HG02981 (cell line): ENCODE measurements around the gene ATP13A3.

ENCODE experiments used
- ATAC-seq: cut with Tn5 transposase; IDR thresholded peaks from one replicate; pipeline ENCODE4 v1.9.1; 2021; ENCODE audit warnings: mild to moderate bottlenecking, moderate library complexity; ENCODE audit not compliant: unreplicated experiment

ATP13A3 gene

DNA sequence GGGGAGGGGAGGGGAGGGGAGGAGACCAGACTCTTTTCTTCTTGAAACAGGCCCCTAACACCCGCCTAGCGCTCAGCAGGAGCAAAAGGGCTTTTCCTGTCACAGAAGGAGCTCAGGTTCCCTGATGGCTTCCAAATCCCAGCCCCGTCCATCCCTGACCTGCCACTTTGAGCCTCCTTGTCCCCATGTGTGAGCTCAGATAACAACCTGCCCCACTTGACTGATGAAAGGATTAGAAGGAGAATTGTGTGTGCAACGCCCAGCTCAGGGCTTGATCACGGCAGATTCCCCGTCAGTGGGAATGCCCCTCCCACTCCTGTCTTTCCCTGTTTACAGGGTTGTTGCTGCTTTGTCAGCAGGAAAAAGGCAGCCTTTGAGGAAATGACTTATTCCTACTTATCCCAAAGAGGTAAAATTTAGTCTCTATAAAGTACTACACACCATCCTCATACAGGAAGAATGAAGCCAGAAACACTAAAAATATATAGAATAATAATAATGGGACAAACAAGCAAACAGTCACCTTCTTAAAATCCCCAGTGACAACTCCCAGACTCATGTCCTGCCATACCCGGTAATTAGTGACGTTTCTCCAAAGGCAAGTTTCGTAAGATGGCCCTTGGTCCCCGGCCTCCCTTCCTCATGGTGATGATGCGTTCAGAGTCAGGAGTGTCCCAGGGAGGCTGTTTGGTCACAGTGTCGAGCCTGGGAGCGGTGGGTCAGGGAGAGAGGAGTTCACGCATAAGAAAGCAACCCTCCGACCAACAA, 111.1 kb downstream of the ATP13A3 start:
- ATAC-seq, result no peak

DNA sequence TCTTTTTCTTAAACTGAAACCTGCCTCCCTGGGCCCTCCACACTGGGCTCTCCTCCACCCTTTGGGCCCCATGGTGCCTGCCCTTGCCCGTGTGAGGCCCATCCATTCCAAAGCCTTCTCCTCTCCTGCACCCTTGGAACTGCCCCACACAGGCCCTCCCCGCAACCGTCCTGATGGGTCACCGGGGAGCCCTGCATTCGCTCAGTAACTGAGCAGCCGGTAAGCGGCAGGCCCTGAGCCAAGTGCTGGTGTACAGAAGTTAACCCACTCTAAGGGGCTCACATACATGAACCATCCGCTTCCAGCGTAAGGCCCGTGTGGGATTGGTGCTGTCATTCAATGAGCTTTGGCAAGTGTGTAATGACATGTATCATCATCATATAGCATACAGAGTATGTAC, 111.9 kb downstream of the ATP13A3 start:
- ATAC-seq, result no peak

DNA sequence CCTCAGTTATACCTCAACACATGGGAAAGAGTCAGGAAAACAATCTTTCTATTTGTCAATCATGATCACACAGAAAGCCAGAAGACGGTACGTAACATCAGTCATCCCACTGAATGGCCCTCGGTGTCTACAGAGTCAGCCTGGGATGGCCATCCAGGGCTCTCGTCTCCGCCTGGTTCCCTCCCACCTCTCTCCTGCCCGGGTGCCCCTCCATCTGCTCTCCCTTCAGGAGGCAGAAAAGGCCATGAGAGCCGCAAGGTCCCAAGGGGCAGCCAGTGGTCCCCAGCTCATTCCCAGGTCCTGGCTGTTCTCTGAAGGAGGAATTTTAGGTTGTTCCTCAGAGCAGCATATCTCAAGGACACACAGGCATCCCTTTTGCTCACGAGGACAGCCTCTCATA, 112.9 kb downstream of the ATP13A3 start:
- ATAC-seq, result no peak

DNA sequence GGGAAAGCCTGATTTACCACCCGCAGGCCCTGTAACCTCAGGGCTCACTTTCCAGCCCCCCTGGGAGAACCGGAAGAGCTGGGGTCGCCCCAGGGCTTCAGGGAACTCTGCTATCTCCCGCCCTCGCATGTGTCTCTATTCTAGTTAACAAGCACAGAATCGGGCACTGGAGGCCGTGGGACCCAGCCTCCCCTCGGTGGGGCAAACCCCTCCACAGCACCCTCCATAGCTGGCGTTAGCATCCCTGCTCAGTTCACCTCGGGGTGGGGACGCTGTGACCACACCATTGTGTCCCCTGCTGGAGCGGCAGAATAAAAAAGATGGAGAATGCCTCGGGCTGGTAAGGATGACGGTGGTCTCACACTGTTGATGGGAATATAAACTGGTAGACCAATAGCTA, 113.8 kb downstream of the ATP13A3 start:
- no peak for ATAC-seq

GRCh38 chr3:194370753-194371152, 116.0 kb downstream of the ATP13A3 start:
- ATAC-seq, result no peak

- no peak for ATAC-seq
These were observed 117.1 kb downstream of the ATP13A3 start, which contains the start of gene LRRC15 for GRCh38 chr3:194369522-194370279. Gene LRRC15 (minus strand): TSS chr3:194369743. CDS start chr3:194361043, 8,700 bp downstream.

GRCh38 chr3:194368918-194369317, 117.9 kb downstream of the ATP13A3 start:
- no peak for ATAC-seq

GRCh38 chr3:194367992-194368841, 118.6 kb downstream of the ATP13A3 start:
- no peak for ATAC-seq

DNA sequence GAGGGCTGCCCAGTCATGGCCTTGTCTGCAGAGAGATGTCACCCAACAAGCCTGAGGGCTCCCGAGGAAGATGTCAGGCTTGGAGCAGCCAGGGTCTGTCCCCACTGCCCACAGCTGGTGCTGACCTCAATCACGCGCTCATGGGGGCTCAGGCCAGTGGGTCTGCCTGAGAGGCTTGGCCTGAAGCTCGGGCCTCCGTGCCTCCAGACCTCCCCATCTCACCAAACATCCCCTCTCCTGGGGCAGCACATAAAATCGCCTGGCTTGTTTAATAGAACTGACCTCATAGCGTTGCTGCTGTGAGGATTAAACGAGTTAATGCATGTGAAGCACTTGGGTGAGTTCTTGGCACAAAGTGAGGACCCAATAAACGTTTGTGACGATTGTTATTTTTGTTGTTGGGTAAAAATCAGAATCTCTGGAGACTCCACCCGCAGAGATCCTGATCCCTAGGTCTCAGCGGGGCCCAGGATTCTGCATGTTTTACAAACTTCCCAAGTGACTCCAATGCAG, 120.8 kb downstream of the ATP13A3 start:
- ATAC-seq, result no peak

DNA sequence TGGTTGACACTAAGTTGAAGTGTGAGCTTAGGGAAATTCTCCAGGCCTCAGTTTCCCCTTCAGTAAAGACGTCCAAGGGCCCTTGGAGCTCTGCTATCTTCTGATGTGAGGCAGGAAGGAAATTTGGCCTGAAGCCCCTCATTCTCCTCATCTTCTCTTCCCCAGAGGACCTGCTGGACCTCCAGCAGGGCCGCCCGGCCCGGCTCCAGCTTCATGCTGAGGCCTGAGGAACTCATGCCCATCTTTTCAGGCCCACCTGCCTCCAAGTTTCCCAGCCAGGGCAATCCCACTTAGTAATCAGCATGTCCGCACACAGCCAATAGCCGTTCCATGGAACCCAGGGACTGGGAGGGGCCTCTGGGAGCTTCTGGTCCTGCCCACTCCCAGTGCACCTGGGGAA, 121.3 kb downstream of the ATP13A3 start:
- ATAC-seq, result no peak

GRCh38 chr3:194364652-194365434, 122.0 kb downstream of the ATP13A3 start:
- ATAC-seq, result no peak

GRCh38 chr3:194364314-194364651, 122.5 kb downstream of the ATP13A3 start:
- no peak for ATAC-seq

- ATAC-seq, result no peak
These were observed 126.2 kb downstream of the ATP13A3 start for GRCh38 chr3:194360568-194360967.

DNA sequence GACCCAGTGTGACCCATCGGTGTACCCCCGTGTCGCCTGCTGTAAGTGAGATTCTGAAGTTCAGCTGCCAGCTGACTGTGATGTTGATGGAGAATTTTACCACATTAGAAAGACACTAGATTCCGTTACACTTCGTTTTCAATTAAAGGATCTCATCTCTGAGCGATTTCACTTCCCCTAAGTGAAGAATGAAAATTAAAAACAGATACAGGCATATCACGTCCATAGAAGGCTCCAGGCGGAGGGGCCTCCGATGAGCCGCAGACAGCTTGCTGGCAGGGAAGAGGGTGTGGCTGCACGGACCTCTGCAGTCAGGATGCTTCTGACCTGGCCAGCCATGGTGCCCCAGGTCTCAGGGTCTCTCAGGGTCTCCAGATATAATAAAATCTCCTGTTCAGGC, 129.1 kb downstream of the ATP13A3 start:
- ATAC-seq, result no peak

- no peak for ATAC-seq
These were observed 131.4 kb downstream of the ATP13A3 start for GRCh38 chr3:194355379-194355778.

DNA sequence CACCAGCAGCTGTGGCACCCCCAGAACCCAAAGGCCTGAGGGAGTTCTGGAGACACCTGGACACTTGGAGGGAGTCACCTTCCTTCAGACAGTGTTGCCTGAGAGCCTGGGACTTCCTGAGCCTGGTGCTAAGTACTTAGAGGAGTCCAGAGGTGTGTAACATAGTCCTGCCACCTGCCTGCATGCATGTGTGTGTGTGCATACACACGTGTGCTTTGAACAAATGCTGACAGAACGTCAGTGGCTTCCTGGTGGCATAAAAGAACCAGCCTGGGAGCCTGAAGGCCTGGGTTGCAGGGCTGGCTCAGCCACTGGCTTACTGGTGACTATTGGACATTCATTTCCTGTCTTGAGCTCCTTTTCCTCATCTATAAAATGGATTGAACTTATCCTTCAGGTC, 132.5 kb downstream of the ATP13A3 start:
- no peak for ATAC-seq
